Mesothelial cell of epicardium (in vitro differentiated cells): Measurements from ENCODE around the gene ALOX12. TPM values are rescaled to one million over a fixed set of nuclear protein-coding genes. Genes with fewer than 3 reads are reported as not detected.
"Not testable (repeated sequence)": the region's sequence is repeated elsewhere in the genome, so short reads cannot be mapped to it uniquely, and the experiment has no call there.

Source experiments
- DNase-seq, 2 experiments: peaks; one replicate each; pipeline ENCODE4 v3.0.0; 2021; ENCODE audit warnings: low spot score in 2 of 2; ENCODE audit not compliant: unreplicated experiment in 2 of 2
- H3K27ac Mint-ChIP-seq: 2 replicates; pipeline ENCODE4 v1.8.0; 2021; ENCODE audit warnings: mixed read lengths
- H3K27me3 Mint-ChIP-seq: 2 replicates; pipeline ENCODE4 v1.8.0; 2021; ENCODE audit warnings: low read depth, mixed read lengths
- H3K36me3 Mint-ChIP-seq: 2 replicates; pipeline ENCODE4 v1.8.0; 2021; ENCODE audit warnings: mixed read lengths
- H3K4me1 Mint-ChIP-seq: 2 replicates; pipeline ENCODE4 v1.8.0; 2021; ENCODE audit warnings: mixed read lengths
- H3K4me3 Mint-ChIP-seq: 2 replicates; pipeline ENCODE4 v1.8.0; 2021; ENCODE audit warnings: mild to moderate bottlenecking, moderate library complexity, mixed read lengths
- H3K9me3 Mint-ChIP-seq: 2 replicates; pipeline ENCODE4 v1.8.0; 2021; ENCODE audit warnings: mixed read lengths
- CTCF ChIP-seq: fragments of 200-600 bp; sonication (generic); IDR thresholded peaks from one replicate; pipeline ENCODE4 v1.5.0; 2021; ENCODE audit warnings: antibody characterized with exemption; ENCODE audit not compliant: unreplicated experiment
- total RNA-seq: library from RNA; stranded (reverse); gene quantifications from 3 replicates; pipeline ENCODE4 v1.2.1, GENCODE V29; 2021

ALOX12 gene
- total RNA-seq, 1 donor from 2014 or later: 0.22 TPM

- H3K27me3 Mint-ChIP-seq: peaks cover 15% of the 10 kb centered on the region
- DNase-seq: no peak
- no peaks in the 10 kb centered on the region for H3K9me3 Mint-ChIP-seq
- TF ChIP-seq CTCF: no peak
- no peak overlapping the region for H3K27ac Mint-ChIP-seq
- H3K4me3 Mint-ChIP-seq: no peak overlapping the region
- no peaks in the 10 kb centered on the region for H3K36me3 Mint-ChIP-seq
- H3K4me1 Mint-ChIP-seq: peaks cover 36% of the 10 kb centered on the region
These were observed 51.7 kb downstream of the ALOX12 start for GRCh38 chr17:7047566-7047965.

GRCh38 chr17:7048968-7049367 is 53.1 kb downstream of the ALOX12 start:
- TF ChIP-seq CTCF: no peak
- Mint-ChIP-seq H3K27ac (no peak overlapping the region), H3K36me3 (no peaks in the 10 kb centered on the region), H3K9me3 (no peaks in the 10 kb centered on the region), H3K4me3 (no peak overlapping the region), H3K27me3 (peaks cover 6% of the 10 kb centered on the region), H3K4me1 (peaks cover 31% of the 10 kb centered on the region)
- DNase-seq: no peak

- not testable (repeated sequence) for DNase-seq, H3K27me3 Mint-ChIP-seq, H3K4me3 Mint-ChIP-seq, H3K9me3 Mint-ChIP-seq, H3K27ac Mint-ChIP-seq, H3K36me3 Mint-ChIP-seq
- peaks cover 25% of the 10 kb centered on the region for H3K4me1 Mint-ChIP-seq
These were observed 54.7 kb downstream of the ALOX12 start for GRCh38 chr17:7050583-7050982.

- H3K27ac Mint-ChIP-seq: no peak overlapping the region
- no peak overlapping the region for H3K4me3 Mint-ChIP-seq
- no peak for TF ChIP-seq CTCF
- peaks cover 4% of the 10 kb centered on the region for H3K27me3 Mint-ChIP-seq
- no peaks in the 10 kb centered on the region for H3K36me3 Mint-ChIP-seq
- no peak for DNase-seq
- no peaks in the 10 kb centered on the region for H3K9me3 Mint-ChIP-seq
- peaks cover 7% of the 10 kb centered on the region for H3K4me1 Mint-ChIP-seq
These were observed 60.5 kb downstream of the ALOX12 start for GRCh38 chr17:7056386-7056785.

- H3K27ac Mint-ChIP-seq: no peak overlapping the region
- H3K36me3 Mint-ChIP-seq: no peaks in the 10 kb centered on the region
- H3K4me1 Mint-ChIP-seq: peaks cover 7% of the 10 kb centered on the region
- peaks cover 14% of the 10 kb centered on the region for H3K27me3 Mint-ChIP-seq
- TF ChIP-seq CTCF: no peak
- H3K9me3 Mint-ChIP-seq: no peaks in the 10 kb centered on the region
- DNase-seq: no peak
- no peak overlapping the region for H3K4me3 Mint-ChIP-seq
These were observed 63.1 kb downstream of the ALOX12 start for GRCh38 chr17:7058831-7059447.

Other genes with a start within 250 kb of the ALOX12 start
- gene XAF1, start 240.0 kb upstream of the ALOX12 start, total RNA-seq: 4.5 to 8.1 TPM (median 5.1 TPM) in 3 replicates
- gene FBXO39, start 219.8 kb upstream of the ALOX12 start, total RNA-seq: not detected in 3 replicates
- not detected in 3 replicates for gene TEKT1, start 164.3 kb upstream of the ALOX12 start, total RNA-seq
- gene RNASEK, start 16.6 kb downstream of the ALOX12 start, total RNA-seq: 154 to 166 TPM (median 159 TPM) in 3 replicates
- gene BCL6B, start 27.0 kb downstream of the ALOX12 start, total RNA-seq: 0.22 to 0.34 TPM in 2 of 3 replicates, not detected in the other
- 10.4 to 10.7 TPM (median 10.7 TPM) in 3 replicates for gene SLC16A13, start 40.0 kb downstream of the ALOX12 start, total RNA-seq
- gene SLC16A11, start 48.0 kb downstream of the ALOX12 start, total RNA-seq: 4.1 to 5.1 TPM (median 4.2 TPM) in 3 replicates
- not detected in 3 replicates for gene CLEC10A, start 84.2 kb downstream of the ALOX12 start, total RNA-seq
- not detected in 3 replicates for gene ASGR2, start 118.8 kb downstream of the ALOX12 start, total RNA-seq
- gene ASGR1, start 183.3 kb downstream of the ALOX12 start, total RNA-seq: 15.9 to 19.7 TPM (median 16.5 TPM) in 3 replicates
- 59.9 to 62.4 TPM (median 60.2 TPM) in 3 replicates for gene DLG4, start 223.8 kb downstream of the ALOX12 start, total RNA-seq
- 385 to 424 TPM (median 410 TPM) in 3 replicates for gene ACADVL, start 223.9 kb downstream of the ALOX12 start, total RNA-seq
- gene DVL2, start 238.5 kb downstream of the ALOX12 start, total RNA-seq: 87.3 to 96.1 TPM (median 94.0 TPM) in 3 replicates
- 55.4 to 57.1 TPM (median 55.6 TPM) in 3 replicates for gene PHF23, start 243.4 kb downstream of the ALOX12 start, total RNA-seq
- gene GABARAP, start 246.4 kb downstream of the ALOX12 start, total RNA-seq: 424 to 451 TPM (median 429 TPM) in 3 replicates